NT2/D1 (cell line): ENCODE results near the gene LLGL2.

Source experiments
- SUZ12 ChIP-seq: IDR thresholded peaks from 2 replicates; pipeline ENCODE4 v1.6.1; 2011; ENCODE audit not compliant: insufficient read length, insufficient read depth; ENCODE audit errors: extremely low read depth
- ZNF274 ChIP-seq: IDR thresholded peaks from 2 replicates; pipeline ENCODE4 v1.6.1; 2011; ENCODE audit warnings: mild to moderate bottlenecking, low read depth, low read length

GRCh38 chr17:75475851-75476250, 49.6 kb upstream of the LLGL2 start:
- TF ChIP-seq ZNF274 = no peak
- no peak for TF ChIP-seq SUZ12
